MM.1S (cell line): Measurements from ENCODE around the gene IL17RB.

Experiments
- DNase-seq: peaks from one replicate; pipeline ENCODE4 v3.0.0-alpha.2; 2015
- H2AFZ ChIP-seq: fragments of 300-600 bp; sonication (generic); 2 replicates; pipeline ENCODE4 v1.6.0; 2016; ENCODE audit warnings: antibody characterized with exemption, low read length
- H3F3A ChIP-seq: fragments of 300-600 bp; sonication (generic); 2 replicates; pipeline ENCODE4 v1.6.1; 2016; ENCODE audit warnings: mild to moderate bottlenecking, antibody characterized with exemption, low read length, moderate library complexity, mixed read lengths; ENCODE audit not compliant: insufficient read depth
- H3K27ac ChIP-seq: fragments of 300-600 bp; sonication (generic); 2 replicates; pipeline ENCODE4 v1.5.1; 2016; ENCODE audit warnings: mild to moderate bottlenecking, low read length
- H3K27me3 ChIP-seq: fragments of 300-600 bp; sonication (generic); replicated peaks from 2 replicates; pipeline ENCODE4 v1.6.0; 2016; ENCODE audit warnings: low read length; ENCODE audit not compliant: insufficient read depth
- H3K36me3 ChIP-seq: fragments of 300-600 bp; sonication (generic); replicated peaks from 2 replicates; pipeline ENCODE4 v1.6.1; 2016; ENCODE audit warnings: mild to moderate bottlenecking, low read length, mixed read lengths; ENCODE audit not compliant: insufficient read depth
- H3K4me1 ChIP-seq: fragments of 300-600 bp; sonication (generic); 2 replicates; pipeline ENCODE4 v1.6.1; 2016; ENCODE audit warnings: low read length, mixed read lengths
- H3K4me2 ChIP-seq: fragments of 300-600 bp; sonication (generic); 2 replicates; pipeline ENCODE4 v1.6.0; 2016; ENCODE audit warnings: low read depth, low read length
- H3K4me3 ChIP-seq: fragments of 300-600 bp; sonication (generic); 2 replicates; pipeline ENCODE4 v1.5.1; 2016; ENCODE audit warnings: low read length, mixed read lengths
- H3K79me2 ChIP-seq: fragments of 300-600 bp; sonication (generic); 2 replicates; pipeline ENCODE4 v1.6.1; 2016; ENCODE audit warnings: mixed run types, low read length, mixed read lengths
- H3K9ac ChIP-seq: fragments of 300-600 bp; sonication (generic); 2 replicates; pipeline ENCODE4 v1.6.1; 2016; ENCODE audit warnings: low read length, mixed read lengths
- H3K9me2 ChIP-seq: fragments of 300-600 bp; sonication (generic); replicated peaks from 2 replicates; pipeline ENCODE4 v1.6.1; 2016; ENCODE audit warnings: mild to moderate bottlenecking, low read length, mixed read lengths; ENCODE audit not compliant: insufficient read depth
- H3K9me3 ChIP-seq: fragments of 300-600 bp; sonication (generic); replicated peaks from 2 replicates; pipeline ENCODE4 v1.6.1; 2016; ENCODE audit warnings: mild to moderate bottlenecking, low read length, mixed read lengths; ENCODE audit not compliant: insufficient read depth
- H4K20me1 ChIP-seq: fragments of 300-600 bp; sonication (generic); 2 replicates; pipeline ENCODE4 v1.6.1; 2016; ENCODE audit warnings: mild to moderate bottlenecking, low read length, moderate library complexity, mixed read lengths; ENCODE audit not compliant: insufficient read depth
- CTCF ChIP-seq: fragments of 300-600 bp; sonication (generic); IDR thresholded peaks from 2 replicates; pipeline ENCODE4 v1.5.1; 2016; ENCODE audit warnings: antibody characterized with exemption, low read length, mixed read lengths
- EZH2 ChIP-seq: fragments of 300-600 bp; sonication (generic); optimal IDR thresholded peaks from 2 replicates; pipeline ENCODE3; 2017; ENCODE audit warnings: low read depth, mild to moderate bottlenecking, antibody characterized with exemption, low read length, mixed read lengths
- EZH2phosphoT487 ChIP-seq: fragments of 300-600 bp; sonication (generic); IDR thresholded peaks from 2 replicates; pipeline ENCODE4 v1.6.1; 2018; ENCODE audit warnings: antibody characterized with exemption, low read length

The IL17RB gene

GRCh38 chr3:53820756-53821580, 25.4 kb upstream of the IL17RB start:
- H3K36me3 ChIP-seq: no peaks in the 10 kb centered on the region

GRCh38 chr3:53821631-53822121, 24.7 kb upstream of the IL17RB start:
- Histone ChIP-seq H2AFZ (no peak overlapping the region), H3K9ac (no peak overlapping the region), H3K9me3 (no peaks in the 10 kb centered on the region), H3K4me1 (no peaks in the 10 kb centered on the region), H3F3A (no peaks in the 10 kb centered on the region), H3K27ac (no peak overlapping the region), H4K20me1 (no peaks in the 10 kb centered on the region), H3K4me3 (no peak overlapping the region), H3K27me3 (no peaks in the 10 kb centered on the region), H3K4me2 (no peak overlapping the region), H3K36me3 (no peaks in the 10 kb centered on the region), H3K9me2 (no peaks in the 10 kb centered on the region), H3K79me2 (no peaks in the 10 kb centered on the region)
- TF ChIP-seq EZH2phosphoT487 (no peak), EZH2 (no peak), CTCF (no peak)
- DNase-seq: no peak

More at GRCh38 chr3:53820756-53821580, 25.4 kb upstream of the IL17RB start:
- Histone ChIP-seq H3K4me1 (no peaks in the 10 kb centered on the region), H2AFZ (no peak overlapping the region), H3K4me2 (no peak overlapping the region), H4K20me1 (no peaks in the 10 kb centered on the region), H3K9me3 (no peaks in the 10 kb centered on the region), H3K4me3 (no peak overlapping the region), H3K27ac (no peak overlapping the region), H3K9ac (no peak overlapping the region), H3K79me2 (no peaks in the 10 kb centered on the region), H3K27me3 (no peaks in the 10 kb centered on the region), H3K9me2 (no peaks in the 10 kb centered on the region), H3F3A (no peaks in the 10 kb centered on the region)
- TF ChIP-seq EZH2 (no peak), EZH2phosphoT487 (no peak), CTCF (no peak)
- DNase-seq: no peak

GRCh38 chr3:53822331-53822741, 24.0 kb upstream of the IL17RB start:
- no peaks in the 10 kb centered on the region for H3K36me3 ChIP-seq
- H3K9me2 ChIP-seq: no peaks in the 10 kb centered on the region
- H3K9ac ChIP-seq: no peak overlapping the region
- H3K4me3 ChIP-seq: no peak overlapping the region
- H3K4me2 ChIP-seq: no peak overlapping the region
- H4K20me1 ChIP-seq: no peaks in the 10 kb centered on the region
- no peak overlapping the region for H3K27ac ChIP-seq
- H3K27me3 ChIP-seq: no peaks in the 10 kb centered on the region
- no peaks in the 10 kb centered on the region for H3K4me1 ChIP-seq
- no peak for DNase-seq
- no peaks in the 10 kb centered on the region for H3K9me3 ChIP-seq
- no peak overlapping the region for H2AFZ ChIP-seq
- TF ChIP-seq EZH2phosphoT487 (no peak), CTCF (no peak), EZH2 (no peak)
- no peaks in the 10 kb centered on the region for H3K79me2 ChIP-seq
- H3F3A ChIP-seq: no peaks in the 10 kb centered on the region
